NCI-H69 (cell line): ENCODE data around the gene SIPA1L3.
"Not testable (repeated sequence)": the region's sequence is repeated elsewhere in the genome, so short reads cannot be mapped to it uniquely, and the experiment has no call there.

ENCODE experiments used
- DNase-seq: peaks from one replicate; lab custom pipeline; 2025; lab: John Stamatoyannopoulos, UW

The SIPA1L3 gene

DNA sequence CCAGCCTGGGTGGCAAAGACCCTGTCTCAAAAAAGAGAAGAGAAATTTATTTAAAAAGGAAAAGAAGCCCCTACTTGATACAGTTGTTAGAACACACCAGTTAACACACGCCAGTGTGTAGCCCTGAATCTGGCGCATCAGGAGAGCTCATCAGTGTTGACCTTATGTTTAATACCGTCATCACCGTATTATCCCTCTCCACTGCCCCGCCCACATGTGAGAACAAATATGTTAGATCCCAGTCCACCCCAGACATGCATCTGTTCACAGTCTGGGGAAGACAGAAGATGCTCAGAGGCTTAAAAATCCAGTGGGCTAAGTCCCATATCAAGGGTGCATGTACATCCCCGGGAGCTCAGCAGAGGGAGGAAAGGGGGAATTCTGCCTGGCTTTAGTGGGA lies 161.8 kb downstream of the SIPA1L3 start:
- peak; percentile 82 for DNase-seq

DNA sequence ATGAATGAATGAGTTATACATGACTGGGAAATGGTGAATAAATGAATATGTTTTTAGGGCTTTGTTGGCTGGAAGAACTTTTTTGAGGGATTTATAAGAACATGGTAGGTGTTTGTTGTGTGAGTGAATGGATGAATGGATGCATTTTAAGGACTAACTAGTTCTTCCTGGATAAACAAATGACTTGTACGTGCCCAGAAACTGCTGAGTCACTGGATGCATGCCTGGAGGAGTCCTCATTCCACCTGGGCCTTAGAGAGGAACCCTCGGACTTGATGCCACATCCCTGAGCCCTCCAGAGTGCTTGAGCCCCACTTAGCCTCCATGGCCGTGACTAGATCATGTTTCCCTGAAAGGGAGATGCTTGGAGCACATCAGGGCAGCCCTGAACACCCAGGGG lies 163.6 kb downstream of the SIPA1L3 start:
- DNase-seq, result no peak

DNA sequence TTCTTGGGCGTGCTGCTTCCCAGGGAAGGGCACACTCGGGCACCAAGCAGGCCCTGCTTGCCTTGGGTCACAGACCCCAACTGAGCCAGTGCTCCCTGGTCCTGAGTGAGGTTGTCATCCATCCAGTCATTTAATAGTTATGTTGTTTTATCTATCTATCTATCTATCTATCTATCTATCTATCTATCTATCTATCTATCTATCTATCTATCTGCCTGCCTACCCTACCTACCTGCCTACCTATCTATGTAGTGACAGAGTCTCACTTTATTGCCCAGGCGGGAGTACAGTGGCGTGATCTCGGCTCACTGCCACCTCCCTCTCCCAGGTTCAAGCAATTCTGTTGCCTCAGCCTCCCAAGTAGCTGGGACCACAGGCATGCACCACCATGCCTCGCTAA lies 164.0 kb downstream of the SIPA1L3 start:
- DNase-seq, result not testable (repeated sequence)

DNA sequence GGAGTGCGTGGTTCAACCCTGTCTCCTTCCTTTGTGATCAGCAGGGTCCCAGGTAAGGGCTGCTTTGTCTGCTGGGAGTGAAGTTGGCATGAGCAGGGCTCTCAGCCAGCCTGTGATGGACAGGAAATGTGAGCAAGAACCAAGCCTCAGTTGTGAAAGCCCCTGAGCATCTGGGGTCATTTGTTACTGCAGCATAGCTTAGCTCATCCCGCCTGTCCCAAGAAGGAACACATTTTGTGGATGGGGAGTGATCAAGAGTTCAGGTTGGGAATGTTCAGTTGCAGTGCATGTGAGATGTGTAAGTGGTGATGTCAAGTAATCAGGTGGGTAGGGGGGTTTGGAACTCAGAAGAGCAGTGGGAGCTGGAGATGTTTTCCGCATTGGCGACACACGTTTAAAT lies 164.6 kb downstream of the SIPA1L3 start:
- no peak for DNase-seq

DNA sequence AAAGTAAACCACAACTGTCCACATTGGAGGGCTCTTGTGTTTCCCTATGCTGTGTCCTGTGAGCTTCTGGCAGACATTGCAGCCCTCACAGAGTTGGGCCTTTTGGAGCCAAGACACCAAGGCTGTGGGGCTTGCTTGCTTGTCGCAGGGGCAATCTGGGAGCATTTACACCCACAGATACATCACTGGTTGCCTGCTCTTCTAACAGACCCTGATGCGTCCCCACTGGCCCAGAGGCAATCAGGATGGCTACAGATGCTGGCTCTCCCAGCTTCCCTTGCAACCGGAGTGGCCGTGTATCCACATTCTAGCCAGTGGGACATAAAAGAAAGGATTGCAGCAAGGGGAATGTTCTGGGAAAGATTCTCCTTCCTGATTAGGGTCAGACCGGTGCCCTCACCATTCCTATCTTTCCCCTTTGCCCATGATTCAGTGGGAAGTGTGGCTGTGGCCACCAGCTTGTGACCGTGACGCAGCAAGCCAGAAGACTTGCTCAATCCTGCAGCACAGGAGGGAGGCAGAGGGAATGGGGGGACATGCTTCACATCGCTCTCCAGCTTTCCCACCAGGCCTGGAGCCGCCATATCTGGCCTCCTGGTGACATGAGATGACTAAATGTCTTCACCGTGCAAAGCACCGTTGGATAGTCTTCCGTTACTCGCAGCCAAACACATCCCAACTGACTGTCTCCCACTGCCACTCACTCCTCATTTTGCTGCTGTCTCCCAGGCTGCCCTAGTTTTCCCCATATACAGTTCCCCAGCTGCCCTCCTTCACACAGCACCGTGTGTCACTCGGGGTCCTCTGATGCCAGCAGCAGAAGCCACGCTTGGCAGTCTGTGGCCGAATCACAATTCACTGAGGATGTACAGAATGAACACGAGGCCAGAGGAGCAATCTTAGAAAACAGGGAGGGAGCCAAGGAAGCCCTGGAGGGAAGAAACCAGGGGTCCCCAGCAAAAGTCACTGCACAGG lies 166.1 kb downstream of the SIPA1L3 start:
- DNase-seq, result no peak

GRCh38 chr19:38073841-38074685 lies 167.1 kb downstream of the SIPA1L3 start:
- peak; percentile 94 for DNase-seq

DNA sequence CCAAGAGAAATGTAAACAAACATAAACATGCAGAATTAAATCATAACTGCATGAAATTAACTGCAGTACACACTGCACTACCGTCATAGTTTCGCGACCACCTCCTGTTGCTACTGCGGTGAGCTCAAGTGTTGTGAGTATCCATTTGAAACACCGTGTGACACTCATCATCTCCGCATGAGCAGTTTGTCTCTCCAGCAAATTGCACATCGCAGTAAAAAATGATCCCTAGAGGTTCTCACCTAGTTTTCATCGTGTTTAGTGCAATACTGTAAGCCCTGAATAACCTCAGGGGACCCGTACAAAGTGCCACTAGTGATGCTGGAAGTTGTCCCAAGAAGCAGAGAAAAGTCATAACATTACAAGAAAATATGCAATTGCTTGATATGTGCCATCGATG lies 169.3 kb downstream of the SIPA1L3 start:
- DNase-seq, result no peak

- no peak for DNase-seq
Measured at GRCh38 chr19:38078302-38078930, 171.4 kb downstream of the SIPA1L3 start.

GRCh38 chr19:38079926-38080380 lies 172.9 kb downstream of the SIPA1L3 start:
- DNase-seq, result peak; percentile 96

- DNase-seq, result no peak
Measured at GRCh38 chr19:38081547-38082255, 174.7 kb downstream of the SIPA1L3 start.

GRCh38 chr19:38082256-38083118 lies 175.5 kb downstream of the SIPA1L3 start:
- no peak for DNase-seq

GRCh38 chr19:38084196-38084595 lies 177.2 kb downstream of the SIPA1L3 start:
- no peak for DNase-seq

DNA sequence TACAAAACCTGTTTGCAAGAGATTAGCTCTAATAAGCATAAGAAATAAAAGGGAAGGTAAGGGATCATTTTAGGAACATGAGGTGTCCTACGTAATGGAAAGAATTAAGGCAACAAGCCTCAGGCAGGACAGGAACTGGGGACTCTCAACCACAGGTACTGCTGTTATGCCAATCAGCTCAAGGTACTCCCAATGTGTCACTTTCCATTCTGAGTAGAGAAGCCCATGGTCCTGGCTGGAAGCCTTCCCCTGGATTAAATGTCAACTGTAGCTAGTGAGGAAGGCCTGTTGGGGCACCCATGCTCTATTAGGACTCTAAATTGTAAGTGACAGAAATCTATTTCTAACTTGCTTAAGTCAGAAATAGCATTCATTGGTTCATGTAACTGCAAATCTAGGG lies 182.4 kb downstream of the SIPA1L3 start:
- DNase-seq, result no peak

DNA sequence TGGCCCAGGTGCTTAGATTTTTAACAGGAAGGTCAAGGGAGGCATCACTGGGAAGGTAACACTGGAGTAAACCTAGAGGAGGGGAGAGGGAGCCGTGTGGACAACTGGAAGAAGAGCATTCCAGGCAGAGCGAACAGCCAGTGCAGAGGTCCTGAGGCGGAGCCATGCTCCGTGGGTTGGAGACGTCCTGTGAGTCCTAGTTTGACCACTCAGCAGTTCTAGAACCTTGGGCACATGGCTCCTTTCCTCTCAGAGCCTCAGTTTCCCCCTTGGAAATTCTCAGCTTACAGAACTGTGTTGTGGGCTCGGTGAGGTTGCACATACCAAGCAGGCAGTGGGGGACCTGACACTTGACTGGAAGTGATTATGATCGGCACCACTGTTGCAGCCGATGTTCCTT lies 186.1 kb downstream of the SIPA1L3 start:
- DNase-seq, result no peak

DNA sequence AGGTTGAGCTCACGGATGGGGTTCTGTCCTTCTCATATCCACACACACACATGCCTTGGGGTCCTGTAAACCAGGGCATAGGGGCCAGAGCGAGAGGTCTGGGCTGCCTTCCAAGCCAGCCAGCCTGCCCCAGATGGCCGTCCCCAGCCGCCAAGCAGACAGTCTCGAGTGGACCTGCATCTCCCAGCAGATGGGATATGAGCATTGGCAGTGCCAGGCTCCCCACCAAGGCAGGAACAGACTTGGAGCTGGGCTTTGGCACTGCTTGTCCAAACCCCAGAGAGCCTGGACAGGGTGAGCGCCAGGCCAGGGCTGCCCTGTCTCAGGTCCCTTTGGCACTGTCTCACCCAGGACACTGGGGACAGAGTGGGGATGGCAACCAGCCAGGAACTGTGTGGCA lies 186.6 kb downstream of the SIPA1L3 start:
- no peak for DNase-seq

DNA sequence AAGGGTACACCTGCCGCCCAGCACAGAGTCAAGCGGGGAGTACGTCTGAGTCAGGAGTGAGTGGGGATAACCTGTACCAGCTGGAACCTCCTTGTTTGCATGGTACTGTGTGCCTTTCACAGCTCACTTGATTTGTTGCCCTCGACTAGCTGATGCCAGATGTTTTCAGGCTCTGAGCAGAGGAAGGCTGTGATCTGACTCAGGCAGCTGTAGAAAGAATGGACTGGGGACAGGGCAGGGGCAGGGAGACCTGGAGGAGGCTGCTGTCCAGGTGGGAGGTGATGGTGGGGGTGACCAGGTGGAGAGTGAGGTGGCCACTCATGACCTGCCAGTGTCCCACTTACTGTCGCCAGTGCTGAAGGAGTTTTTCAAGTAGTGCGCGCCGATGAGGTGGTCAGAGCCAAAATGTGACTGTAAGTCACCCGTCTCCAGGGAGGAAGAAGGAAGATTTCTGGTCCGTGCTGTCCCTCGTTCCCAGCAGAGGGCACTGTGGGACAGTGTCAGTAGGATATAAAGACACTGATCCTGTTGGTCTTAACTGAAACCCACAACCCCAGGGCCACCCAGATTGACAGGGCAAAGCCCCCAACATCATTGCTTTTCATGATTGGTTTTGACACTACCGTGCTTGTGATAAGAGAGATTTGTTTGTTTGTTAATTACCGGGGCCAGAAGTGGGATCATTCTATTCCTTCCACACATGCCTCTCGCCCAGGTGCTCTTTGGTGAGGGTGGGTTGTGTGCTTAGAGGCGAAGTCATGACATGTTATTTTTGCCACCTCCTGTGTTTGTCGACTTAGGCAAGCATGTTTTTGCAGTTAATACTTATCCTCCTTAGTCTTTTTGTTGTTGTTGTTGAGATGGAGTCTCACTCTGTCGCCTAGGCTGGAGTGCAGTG lies 188.7 kb downstream of the SIPA1L3 start:
- peak; percentile 84 for DNase-seq

- DNase-seq, result no peak
Measured at GRCh38 chr19:38099966-38100365, 193.0 kb downstream of the SIPA1L3 start.

GRCh38 chr19:38100589-38100988 lies 193.6 kb downstream of the SIPA1L3 start:
- DNase-seq, result no peak

DNA sequence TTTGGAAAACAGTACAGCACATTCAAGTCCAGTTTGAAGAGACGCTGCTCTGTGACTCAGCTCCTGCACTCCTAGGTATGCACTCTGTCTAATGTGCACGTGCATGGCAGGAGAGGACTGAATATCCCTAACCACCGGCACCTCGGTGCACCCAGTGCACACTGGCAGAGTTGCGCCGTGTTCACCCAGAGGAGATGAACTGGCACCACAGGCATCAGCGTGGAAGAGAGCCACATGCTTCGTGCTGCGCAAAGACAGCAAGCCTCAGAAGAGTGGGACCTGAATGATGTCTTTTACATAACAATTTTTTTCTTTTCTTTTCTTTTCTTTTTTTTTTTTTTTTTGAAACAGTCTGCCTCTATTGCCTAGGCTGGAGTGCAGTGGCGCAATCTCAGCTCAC lies 194.7 kb downstream of the SIPA1L3 start:
- no peak for DNase-seq

- no peak for DNase-seq
Measured at GRCh38 chr19:38105574-38105973, 198.6 kb downstream of the SIPA1L3 start.
